Non-pigmented ciliary epithelial cell (primary cell): Measurements from ENCODE around the gene LFNG.
A peak's percentile ranks its signal among the peaks of the same experiment; 100 is the strongest.

ENCODE experiments used
- DNase-seq: peaks from one replicate; pipeline ENCODE4 v3.0.0-alpha.2; 2010; ENCODE audit warnings: low read depth

The LFNG gene

GRCh38 chr7:2517678-2518507 lies 1.7 kb upstream of the LFNG start:
- peak; percentile 37 for DNase-seq

GRCh38 chr7:2518737-2519118 lies 846 bp upstream of the LFNG start:
- no peak for DNase-seq

DNA sequence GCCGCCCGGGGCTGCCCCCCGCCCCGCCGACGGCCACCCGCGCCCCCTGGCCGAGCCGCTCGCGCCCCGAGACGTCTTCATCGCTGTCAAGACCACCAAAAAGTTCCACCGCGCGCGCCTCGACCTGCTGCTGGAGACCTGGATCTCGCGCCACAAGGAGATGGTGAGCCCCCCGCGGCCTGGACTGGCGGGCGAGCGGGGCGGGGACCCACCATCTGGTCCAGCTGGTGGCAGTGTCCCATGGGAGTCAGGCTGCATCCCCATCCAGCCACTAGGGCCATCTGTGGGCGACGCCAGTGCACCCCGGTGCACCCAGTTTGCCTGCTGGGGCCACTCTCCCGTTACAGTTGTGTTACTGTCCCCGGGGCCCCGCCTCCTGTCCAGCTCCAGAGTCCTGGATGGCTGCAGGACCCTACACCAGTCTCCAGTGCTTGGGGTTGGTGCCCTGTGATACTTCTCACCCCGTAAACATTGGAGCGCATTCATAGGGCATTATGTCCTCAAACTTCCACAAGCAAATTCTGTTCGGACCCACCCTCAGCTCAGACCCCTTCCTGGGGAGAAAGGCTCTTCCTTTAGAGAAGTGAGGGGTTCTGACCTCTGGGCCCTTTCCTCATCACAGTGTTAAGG lies 672 bp downstream of the LFNG start:
- no peak for DNase-seq

GRCh38 chr7:2520761-2521290 lies 1.3 kb downstream of the LFNG start:
- no peak for DNase-seq

DNA sequence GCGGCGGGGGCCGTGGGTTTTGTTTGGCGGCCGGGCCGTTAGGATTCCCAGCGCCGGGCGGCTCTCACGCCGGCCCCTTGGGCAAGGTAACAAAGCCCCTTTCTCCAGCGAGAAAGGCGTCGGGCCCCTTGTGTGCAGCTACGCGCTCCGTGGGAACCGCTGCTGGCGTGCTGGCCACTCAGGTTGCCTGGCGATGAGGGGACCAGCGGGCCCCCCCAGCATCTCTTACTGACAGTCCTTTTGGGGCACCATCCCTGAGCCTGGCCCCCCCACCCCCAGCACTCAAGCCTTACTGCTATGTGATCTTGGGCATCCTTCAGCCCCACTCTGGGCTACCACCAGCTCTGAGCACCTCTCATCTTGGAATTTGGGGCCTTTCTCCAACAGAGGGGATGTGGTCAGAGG lies 1.8 kb downstream of the LFNG start:
- DNase-seq, result no peak

- no peak for DNase-seq
These were observed 2.5 kb downstream of the LFNG start for GRCh38 chr7:2521952-2522591.

DNA sequence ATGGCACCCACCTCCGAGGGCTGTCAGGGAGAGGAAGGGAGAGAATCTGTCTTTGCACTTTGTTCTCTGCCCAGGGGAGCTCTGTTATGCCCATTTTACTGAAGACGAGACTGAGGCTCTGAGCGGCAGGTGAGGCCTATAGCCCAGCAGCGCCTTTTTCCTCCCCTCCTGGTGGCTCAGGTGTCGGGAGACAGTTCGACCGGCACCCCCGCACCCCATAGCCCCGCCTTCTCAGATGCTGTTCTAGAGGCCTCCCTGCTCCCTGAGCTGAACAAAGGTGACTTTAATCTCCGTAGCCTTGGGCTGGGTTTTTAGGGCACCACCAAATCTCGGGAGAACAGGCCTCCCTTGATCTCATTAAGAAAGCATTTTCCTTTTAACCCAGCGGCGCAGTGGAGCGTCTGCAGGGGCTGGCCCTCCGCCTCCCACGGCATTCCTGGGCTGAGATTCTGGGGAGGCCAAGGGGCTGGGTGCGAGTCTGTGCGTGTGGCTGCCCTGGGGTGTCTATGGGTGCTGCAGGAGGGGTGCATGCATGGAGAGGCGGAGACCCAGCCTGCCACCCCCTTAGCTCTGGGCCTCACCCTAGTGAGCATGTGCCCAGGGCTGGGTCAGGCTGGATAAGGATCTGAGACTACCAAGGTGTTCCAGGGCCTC lies 3.3 kb downstream of the LFNG start:
- DNase-seq, result no peak

- DNase-seq, result no peak
These were observed 3.9 kb downstream of the LFNG start for GRCh38 chr7:2523461-2523936.

GRCh38 chr7:2523941-2524807 lies 4.6 kb downstream of the LFNG start:
- DNase-seq, result no peak

DNA sequence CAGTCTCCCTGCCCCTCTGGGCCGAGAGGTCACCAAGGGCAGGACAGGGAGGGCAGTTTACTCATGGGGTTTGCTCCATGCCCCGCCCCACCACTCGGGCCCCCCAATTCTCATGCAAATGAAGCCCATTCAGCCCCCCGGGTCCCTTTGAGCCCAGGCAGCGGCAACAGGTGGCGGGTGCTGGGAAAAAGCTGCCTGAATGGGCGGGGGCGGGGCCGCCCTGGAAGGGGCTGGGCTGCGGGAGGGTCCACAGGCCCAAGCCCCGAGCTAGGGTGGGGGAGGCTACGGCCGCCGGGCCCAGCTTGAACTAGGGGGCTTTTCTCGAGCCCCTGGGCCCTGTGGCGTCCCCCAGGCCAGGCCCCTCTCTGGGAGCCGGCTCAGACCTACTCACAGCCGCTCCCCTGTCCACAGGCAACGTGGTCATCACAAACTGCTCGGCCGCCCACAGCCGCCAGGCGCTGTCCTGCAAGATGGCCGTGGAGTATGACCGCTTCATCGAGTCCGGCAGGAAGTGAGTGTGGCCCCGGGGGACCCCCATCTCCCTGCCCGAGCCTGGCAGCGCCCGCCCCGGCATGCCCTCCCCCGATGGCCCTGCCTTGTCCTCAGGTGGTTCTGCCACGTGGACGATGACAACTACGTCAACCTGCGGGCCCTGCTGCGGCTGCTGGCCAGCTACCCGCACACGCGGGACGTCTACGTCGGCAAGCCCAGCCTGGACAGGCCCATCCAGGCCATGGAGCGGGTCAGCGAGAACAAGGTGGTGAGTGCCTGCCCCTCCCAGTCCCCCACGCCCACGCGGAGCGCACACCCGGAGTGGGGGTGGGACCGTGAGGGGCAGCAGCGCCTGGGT lies 5.5 kb downstream of the LFNG start:
- no peak for DNase-seq

GRCh38 chr7:2525658-2526630 lies 6.4 kb downstream of the LFNG start:
- DNase-seq, result no peak

DNA sequence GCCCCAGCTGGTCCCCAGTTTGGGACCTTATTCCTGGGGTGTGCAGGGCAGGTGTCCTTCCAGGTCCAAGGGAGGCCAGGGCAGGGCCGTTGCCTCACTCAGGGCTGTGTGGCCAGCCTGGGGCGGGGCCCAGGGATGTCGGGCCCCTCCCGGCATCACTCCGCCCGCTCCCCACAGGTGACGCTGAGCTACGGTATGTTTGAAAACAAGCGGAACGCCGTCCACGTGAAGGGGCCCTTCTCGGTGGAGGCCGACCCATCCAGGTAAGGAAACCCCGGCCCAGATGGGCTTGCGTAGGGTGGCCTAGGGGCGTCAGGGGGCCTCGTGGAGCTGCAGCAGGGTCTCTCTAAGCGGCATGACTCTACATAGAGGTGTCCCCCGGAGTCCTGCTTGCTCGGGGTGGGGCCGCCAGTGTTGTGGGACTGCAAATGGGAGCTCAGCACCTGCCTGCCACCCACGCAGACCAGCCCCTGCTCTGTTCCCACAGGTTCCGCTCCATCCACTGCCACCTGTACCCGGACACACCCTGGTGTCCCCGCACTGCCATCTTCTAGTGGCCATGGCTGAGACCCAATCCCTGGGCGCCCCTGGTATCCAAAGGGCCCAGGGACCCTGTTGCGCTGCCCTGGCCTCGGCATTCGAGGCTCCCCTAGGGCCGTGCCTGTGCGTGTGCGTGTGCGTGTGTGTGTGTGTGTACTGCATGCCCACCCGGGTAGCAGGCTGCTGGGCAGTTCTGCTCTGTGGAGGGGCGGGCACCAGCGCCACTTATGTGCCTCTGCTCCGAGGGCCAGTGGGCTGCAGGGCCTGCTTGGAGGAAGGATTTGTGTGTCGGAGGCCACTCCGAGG lies 7.3 kb downstream of the LFNG start:
- no peak for DNase-seq

DNA sequence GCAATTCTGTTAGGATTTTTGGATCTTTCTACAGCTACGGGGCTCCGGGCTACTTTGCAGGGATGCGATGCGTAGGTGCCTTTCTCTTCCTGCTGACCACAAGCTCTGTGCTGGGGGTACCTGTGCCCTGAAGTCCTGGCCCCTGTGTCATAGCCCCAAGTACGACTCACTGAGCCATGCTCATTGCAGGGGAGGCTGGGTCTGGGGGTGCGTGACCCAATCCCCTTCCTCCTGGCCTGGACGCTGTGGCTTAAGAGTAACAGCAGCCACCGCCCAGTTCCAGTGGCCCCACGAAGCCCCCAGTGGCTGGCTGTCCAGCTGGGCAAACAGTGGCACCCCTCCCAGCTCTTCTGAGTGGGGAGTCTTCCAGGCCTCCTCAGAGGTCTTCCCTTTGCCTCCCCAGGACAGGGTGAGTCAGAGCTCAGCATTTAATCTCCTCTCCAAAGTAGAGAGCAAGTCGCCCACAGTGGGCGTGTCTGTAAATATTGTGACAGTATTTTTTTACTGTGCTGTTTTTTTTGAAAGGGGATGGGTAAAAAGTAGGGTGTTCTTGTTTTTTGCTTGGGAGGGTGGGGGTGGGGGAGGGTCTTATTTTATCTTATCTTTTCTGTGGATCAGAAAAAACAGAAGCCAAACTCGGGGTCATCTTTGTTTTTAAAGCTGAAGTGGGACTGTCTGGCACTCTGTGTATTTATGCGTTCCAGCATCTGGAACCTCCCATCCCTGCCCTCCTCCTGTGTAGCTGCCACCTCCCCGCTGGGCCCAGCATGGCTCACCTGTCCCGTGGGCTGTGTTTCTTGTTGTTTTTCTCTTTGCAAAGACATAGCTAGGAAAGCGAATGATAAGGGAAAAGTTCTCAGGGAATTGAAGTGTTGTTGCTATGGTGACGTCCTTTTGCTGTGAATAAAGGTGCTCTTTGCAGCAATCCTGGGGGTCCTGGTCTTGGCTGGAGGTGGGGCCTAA lies 8.2 kb downstream of the LFNG start:
- no peak for DNase-seq

DNA sequence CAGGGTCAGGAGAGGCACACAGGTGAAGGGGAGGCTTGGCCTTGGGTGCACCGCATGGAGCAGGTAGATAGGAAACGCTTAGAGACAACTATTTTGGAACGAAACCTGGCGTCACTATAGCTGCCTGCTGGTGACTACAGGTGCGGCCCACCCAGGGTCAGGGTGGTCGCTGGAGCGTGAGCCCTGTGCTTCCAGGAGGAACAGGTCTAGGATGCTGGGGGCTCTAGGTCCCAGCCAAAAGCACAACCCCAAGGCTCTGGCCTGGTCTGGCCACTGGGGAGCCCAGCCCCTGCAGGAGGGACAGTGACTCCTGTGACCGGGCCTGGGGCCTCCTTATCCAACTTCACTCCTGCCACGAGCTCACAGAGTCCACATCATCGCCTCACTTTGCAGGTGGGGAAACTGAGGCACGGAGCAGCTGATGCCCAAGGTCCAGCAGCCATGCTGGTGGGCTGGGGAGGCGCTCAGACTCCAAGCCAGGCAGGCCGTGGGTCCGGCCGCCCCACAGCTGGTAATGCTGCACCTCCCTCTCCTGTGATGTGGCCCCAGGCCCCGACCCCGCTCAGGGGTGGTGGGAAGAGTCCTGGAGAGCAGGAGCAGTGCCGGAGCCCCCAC lies 9.0 kb downstream of the LFNG start:
- no peak for DNase-seq

DNA sequence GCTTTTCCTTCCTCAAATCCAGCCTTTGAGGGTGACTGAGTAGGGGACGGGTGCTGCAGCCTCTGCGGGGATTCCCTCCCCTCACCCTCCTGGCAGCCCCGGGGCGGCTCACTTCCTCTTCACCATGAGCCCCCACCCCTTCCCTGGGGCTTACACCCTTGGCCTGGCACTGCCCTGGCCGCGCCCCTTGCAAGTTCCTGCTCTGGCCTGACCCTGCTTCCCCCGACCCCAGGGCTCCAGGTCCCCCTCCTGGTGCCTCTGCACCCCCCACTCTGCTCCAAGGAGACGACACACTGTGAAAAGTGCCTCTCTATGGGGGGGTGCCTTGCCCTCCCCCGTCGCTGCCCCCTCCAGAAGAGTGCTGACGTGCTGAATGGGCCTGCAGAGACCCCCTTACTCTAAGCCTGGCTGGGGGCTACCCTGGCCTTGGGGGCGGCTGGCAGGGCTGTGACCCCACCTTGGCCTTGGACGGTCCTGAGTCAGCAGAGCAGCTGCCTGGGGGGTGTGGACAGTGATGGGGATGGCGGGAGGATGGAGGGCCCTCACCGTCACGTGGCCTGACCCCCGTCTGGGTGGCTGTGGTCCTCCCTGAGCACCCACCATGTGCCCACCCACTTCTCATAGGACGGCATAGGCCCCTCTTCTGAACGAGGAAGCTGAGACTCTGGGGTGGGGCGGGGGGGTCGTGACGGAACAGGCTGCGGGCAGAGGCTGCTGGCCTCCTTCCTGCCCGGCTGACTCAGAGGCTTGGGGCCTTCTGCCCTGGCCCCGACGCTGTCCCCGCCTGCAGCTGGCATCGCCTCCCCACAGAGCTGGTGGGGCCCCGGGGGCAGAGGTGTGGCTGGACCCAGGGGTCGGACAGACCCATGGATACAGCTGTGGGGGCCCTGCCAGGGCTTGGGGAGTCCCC lies 9.8 kb downstream of the LFNG start:
- no peak for DNase-seq
